HG02588 (cell line): ENCODE data around the gene RAPGEF4.

ENCODE experiments used
- ATAC-seq: cut with Tn5 transposase; IDR thresholded peaks from one replicate; pipeline ENCODE4 v1.9.1; 2021; ENCODE audit warnings: mild to moderate bottlenecking, moderate library complexity; ENCODE audit not compliant: unreplicated experiment

The RAPGEF4 gene

GRCh38 chr2:172894689-172895387 lies 159.2 kb downstream of the RAPGEF4 start:
- ATAC-seq, result no peak

DNA sequence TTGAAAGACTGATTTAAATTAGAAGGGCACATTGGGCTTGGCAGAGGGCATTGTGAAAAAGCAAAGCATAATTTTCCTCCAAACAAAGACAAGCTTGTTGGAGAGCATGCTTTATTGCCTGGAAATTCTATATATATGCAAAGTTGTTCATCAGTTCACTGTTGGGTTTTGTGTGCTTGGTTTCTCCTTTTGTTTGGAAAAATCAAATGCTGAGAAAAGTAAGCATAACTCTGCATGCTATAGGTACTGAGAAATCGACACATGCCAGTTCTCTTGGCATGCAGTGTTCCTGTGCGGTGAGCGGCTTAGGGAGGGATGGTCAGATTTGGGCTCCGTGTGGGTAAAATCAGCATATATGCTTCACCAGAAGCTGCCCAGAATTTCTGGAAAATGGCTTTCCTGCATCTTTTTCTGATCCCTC lies 161.0 kb downstream of the RAPGEF4 start:
- ATAC-seq, result no peak

GRCh38 chr2:172900871-172901270 lies 165.2 kb downstream of the RAPGEF4 start:
- ATAC-seq, result no peak

DNA sequence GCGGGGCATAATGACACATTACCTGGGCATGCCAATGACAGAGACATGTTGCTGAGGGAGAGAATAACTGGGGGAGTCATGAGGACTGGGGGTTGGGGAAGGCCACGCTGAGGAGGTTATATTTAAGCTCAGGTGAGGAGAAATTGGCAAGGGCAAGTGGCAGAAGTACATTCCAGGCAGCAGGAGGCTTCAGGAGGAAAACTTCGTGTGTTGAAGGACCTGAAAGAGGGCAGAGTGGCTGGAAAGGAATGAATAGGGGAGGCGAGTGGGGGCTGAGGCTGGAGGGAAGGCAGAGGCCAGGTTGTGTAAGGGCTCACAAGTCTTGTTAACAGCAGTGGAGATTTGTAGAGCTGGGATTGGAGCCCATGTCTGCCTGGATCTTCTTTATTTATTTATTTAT lies 166.3 kb downstream of the RAPGEF4 start:
- ATAC-seq, result no peak

DNA sequence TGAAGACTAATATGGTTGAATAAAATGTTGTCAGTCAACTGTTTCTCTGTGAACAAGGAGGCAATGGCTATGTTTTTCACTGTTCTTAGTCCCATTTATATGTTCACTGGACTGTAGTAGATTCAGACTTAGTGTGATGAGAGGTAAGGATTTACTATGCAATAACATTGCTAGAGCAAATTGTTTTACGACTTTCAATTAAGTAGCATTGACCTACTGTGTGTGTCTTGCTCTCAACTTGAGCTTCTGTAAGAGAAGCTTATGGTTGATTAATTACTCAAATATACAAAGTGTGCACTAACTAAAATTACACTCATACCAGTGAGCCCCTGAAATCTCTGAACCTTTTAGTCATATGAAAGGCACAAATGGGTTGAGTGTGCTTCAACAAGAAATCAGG lies 168.6 kb downstream of the RAPGEF4 start:
- ATAC-seq, result no peak

DNA sequence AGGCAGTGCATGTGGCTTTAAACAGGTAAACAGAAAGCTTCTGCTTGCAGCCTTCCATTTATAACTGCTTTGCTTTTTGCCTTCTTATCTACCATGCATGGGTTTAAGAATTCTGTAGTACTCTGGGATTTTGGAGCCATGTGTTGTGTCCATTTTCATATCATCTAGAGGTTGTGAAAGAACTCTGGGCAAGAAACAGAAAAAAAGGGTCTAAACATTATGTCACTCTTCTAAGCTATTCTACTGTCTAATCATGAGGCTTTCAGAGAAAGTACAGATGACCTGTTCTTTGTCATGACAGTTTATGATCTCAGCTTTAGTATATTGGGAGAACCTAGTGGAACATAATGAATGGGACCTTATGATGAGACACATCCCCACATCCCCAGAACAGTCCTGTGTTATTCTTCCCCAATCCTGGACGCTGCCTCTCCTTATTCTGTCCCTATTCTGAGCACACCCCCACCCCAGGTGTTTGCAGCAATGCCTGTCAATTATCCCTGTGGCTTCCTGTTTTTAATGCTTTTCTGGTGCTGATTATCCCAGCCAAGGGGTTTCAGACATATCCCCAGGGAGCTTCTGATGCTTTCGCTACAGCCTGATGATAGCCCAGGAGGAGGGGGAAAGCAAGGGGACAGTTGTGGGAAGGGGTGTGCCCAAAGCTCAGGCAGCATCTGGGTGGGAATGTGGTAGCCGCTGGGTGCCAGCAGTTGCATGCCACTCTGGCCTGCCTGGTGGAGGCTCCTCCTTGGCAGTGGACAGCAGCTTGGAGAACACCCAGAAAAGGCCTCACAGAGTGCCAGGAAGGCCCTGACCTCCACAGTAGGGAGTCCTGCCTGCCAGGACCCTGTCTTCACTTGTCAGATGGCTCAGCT lies 170.5 kb downstream of the RAPGEF4 start:
- no peak for ATAC-seq

- peak; percentile 39 for ATAC-seq
Measured at GRCh38 chr2:172908275-172908674, 172.6 kb downstream of the RAPGEF4 start.

- peak; percentile 67 for ATAC-seq
Measured at GRCh38 chr2:172909454-172909853, 173.8 kb downstream of the RAPGEF4 start.

DNA sequence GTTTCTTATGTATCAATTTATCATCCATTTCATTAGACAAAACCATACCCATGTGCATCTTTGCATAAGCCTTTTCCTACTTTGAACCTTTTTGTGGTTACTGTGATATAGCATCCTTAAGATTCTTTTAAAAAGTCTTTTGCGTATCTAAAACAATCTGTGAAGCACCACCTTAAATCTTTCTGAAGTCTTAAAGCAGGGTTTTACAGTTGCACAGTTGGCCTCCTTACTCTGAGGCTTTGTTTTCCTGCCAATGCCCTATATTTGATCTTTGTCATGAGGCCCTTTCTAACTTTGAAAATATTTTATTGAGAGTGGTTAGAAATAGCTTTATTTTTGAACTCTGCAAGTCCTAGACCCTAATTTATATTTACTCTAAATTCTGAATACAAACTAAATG lies 176.6 kb downstream of the RAPGEF4 start:
- ATAC-seq, result no peak

GRCh38 chr2:172914341-172915008 lies 178.8 kb downstream of the RAPGEF4 start:
- ATAC-seq, result no peak

DNA sequence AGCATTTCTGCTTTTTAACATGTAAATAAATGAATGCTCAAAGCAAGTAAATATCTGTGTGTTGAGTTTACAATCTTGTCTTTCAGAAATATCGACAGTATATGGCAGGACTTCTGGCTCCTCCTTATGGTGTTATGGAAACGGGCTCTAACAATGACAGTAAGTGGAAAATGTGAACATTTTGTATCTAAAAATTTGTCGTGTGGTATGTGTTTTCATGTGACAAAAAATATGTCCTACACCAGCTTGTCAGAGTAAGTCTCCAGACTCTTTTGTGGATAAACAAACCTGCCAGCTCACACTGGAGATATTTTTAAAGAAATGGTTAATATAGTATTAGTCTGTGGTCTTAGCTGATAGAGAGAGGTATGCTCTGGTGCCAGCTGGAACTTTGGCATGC lies 182.1 kb downstream of the RAPGEF4 start:
- no peak for ATAC-seq

- ATAC-seq, result peak; percentile 82
Measured at GRCh38 chr2:172919732-172920131, 184.1 kb downstream of the RAPGEF4 start.

DNA sequence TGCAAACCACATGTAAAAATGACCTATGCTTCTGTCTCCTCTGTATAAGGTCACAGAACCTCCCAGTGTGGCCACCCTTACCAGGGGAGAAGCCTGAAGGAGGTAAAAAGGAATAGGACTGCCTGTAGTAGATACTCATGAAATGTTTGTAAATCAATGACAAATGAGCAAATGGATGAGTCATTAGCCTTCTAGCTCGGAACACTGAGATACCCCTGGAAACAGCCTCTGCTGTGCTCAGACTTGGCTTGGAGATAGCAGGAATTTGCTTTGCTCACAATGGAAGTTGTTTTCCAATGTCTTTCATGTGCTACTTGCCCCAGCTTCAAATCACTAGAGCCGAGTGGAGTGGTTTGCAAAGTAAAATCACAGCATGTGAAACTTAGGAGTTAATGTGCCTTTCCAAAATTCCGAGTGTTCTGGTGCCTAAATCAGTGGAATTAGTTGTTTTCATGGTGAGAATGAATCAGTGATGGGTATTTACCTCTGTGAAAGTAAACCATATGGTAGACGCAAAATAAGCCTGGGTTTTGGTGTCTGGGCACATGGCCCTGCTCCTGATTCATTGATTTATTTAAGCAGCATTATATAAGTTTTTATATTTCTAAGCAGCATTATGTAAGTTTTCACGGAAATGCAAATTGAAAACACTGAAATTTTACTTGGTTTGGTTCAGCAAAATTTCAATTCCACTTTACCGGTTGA lies 186.0 kb downstream of the RAPGEF4 start:
- ATAC-seq, result no peak

DNA sequence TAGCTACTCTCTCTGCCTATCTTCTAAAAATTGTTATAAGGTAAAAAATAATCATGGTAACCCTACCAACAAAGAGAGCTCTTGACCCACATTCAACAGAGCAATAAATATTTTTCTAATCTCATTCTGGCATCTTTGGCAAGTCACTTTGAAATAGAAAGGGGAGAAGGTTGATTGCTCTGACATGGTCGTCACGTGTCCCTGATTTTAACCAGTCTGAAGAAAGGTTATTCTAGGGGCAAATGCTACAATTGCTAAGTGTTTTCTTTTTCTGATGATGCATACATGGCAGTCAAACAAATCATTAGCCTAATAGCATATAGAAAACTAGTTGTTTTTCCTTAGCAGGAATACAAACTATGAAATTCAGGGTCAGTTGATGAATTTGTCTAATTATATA lies 186.7 kb downstream of the RAPGEF4 start:
- ATAC-seq, result no peak

- ATAC-seq, result no peak
Measured at GRCh38 chr2:172922815-172923214, 187.2 kb downstream of the RAPGEF4 start.

DNA sequence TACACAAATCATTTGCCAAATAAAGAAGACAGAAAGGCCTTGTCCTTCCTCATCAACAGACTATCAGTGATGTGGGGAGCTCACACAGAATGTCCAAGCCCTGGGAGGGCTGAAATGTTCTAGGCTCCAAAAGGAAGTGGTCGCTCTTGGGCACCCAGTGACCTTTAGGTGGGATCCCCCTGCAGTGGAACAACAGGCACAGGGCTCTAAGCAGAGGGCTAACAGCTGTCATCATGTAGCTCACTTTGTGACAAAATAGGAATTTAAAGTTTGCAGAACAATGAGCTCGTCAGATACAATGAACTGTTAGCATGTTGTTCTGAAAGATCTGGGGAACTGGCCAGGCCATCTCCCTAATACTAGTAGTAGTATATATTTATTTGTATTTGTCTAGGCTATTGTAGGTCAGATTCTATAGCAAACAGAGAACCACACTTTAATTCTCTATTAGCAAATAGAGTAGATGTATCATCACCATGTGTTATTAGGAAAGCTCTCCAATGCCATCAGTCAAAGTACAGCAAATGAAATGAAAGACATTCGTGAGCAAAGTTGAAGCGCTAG lies 188.5 kb downstream of the RAPGEF4 start:
- no peak for ATAC-seq

DNA sequence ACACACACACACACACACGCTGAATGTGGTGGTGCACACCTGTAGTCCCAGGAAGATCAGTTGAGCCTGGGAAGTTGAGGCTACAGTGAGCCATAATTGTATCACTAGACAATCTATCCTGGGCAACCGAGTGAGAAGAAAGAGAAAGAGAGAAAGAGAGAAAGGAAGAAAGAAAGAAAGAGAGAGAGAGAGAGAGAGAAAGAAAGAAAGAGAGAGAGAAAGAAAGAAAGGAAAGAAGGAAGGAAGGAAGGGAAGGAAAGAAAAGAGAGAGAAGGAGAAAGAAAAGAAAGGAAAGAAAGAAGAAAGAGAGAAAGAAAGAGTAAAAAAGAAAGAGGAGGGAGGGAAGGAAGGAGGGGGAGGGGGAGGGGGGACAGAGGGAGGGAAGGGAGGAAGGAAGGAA lies 190.0 kb downstream of the RAPGEF4 start:
- no peak for ATAC-seq

DNA sequence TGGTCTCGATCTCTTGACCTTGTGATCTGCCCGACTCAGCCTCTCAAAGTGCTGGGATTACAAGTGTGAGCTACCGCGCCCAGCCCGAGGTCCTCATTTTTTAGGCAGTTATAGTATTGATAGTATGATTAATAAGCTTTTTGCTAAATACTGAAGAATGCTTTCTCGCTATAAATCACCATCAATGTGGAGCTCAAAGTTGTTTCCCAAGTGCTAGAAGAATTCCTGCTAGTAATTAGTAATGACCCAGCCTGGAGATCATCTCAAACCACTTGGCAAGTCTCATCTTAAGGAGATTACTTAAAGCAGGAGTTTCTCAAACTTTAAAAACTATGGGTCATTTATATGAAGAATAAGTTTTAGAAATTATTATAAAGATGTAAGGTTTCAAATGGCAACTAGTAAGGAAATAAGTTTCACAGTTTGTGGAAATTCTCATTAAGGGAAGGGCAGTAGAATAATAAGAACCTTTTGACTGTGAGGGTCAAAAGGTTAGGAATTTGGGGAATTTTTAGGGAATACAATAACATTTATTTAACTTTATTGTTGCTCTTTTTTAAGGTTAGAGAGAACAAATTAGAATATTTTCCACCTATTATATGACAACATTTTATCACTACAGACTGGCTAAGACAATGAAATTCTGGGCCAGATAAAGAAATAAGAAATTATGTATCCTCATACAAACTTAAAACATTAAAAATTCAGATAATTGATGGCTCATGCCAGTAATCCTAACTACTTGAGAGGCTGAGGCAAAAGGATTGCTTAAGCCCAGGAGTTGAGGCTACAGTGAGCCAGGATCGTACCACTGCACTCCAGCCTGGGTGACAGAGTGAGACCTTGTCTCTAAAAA lies 191.4 kb downstream of the RAPGEF4 start:
- no peak for ATAC-seq

DNA sequence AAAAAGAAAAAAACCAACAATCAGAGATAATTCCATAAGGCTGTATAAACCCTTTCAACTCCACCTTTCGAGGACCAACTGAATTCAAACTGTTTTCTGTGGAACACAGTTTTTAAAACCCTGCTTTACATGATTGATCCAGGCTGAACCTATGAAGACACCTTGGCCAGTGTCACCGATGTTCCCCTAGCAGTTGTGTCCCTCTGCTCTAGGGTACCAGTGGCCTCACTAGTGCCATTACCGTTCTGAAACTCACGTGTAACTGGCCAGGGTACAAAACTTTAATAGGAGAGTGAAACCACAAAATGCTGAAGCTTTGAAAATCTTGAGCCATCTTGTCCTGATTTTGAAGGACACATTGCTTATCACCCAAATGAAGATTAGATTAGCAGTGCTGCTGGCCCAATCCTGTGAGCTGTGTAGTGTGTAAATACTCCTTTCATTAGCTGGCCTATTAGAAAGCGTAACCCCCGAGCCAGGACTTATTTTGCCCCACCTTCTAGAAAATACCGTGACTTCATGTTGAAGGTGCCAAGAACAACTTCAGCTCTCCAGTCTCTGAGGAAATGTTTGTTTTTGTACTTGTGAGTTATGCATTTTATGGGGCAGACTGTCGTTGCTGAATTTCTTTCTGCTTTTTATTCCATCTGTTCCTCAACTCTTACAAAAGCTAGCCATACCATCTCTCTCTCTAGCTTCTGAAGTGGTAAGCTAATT lies 192.2 kb downstream of the RAPGEF4 start:
- no peak for ATAC-seq
